Uterus (tissue), 4 donors: ENCODE results near the gene NFXL1. TPM values are rescaled to one million over a fixed set of nuclear protein-coding genes. Genes with fewer than 3 reads are reported as not detected.

Experiments used
- DNase-seq, 2 donors: peaks; one replicate each; pipeline ENCODE4 v3.0.0-alpha.2; 2019 to 2020
- H3K27ac ChIP-seq, 2 donors: fragments of 200-600 bp; sonication (generic); 1 replicate in 1 of 2; 2 replicates in 1 of 2; pipeline ENCODE4 v1.5.1; 2016 to 2018
- H3K27me3 ChIP-seq, 2 donors: fragments of 200-600 bp; sonication (generic); one replicate each; pipeline ENCODE4 v1.5.1; 2018 to 2019; ENCODE audit warnings: control low read depth in 1 of 2
- H3K36me3 ChIP-seq, 2 donors: fragments of 200-600 bp; sonication (generic); one replicate each; pipeline ENCODE4 v1.5.1; 2019; ENCODE audit warnings: control low read depth in 1 of 2
- H3K4me1 ChIP-seq, 2 donors: fragments of 200-600 bp; sonication (generic); one replicate each; pipeline ENCODE4 v1.5.1; 2018 to 2019; ENCODE audit warnings: control low read depth in 1 of 2
- H3K4me3 ChIP-seq, 2 donors: fragments of 200-600 bp; sonication (generic); 1 replicate in 1 of 2; 2 replicates in 1 of 2; pipeline ENCODE4 v1.5.1; 2018 to 2019; ENCODE audit warnings: mild to moderate bottlenecking in 1 of 2
- H3K9me3 ChIP-seq, 2 donors: fragments of 200-600 bp; sonication (generic); one replicate each; pipeline ENCODE4 v1.5.1; 2019; ENCODE audit warnings: control low read depth in 1 of 2
- CTCF ChIP-seq, 4 experiments: fragments of 200-600 bp in 2 of 4; fragments of 450-650 bp in 2 of 4; sonication (generic) in 2 of 4; IDR thresholded peaks; one replicate each; pipeline ENCODE4 v1.5.1; 2016 to 2019; ENCODE audit warnings: antibody characterized with exemption in 4 of 4, mild to moderate bottlenecking in 2 of 4, moderate library complexity in 1 of 4
- POLR2A ChIP-seq, 2 donors: fragments of 450-650 bp; IDR thresholded peaks; one replicate each; pipeline ENCODE4 v1.6.1; 2016; ENCODE audit warnings: antibody characterized with exemption in 2 of 2, mild to moderate bottlenecking in 1 of 2, moderate library complexity in 1 of 2
- intact Hi-C: fragments of 100-400 bp; cut with DNase I; formaldehyde crosslinking; loops from one replicate; pipeline ENCODE4 v1.15.1; 2023; ENCODE audit warnings: low total_unique reads
- total RNA-seq, 4 donors: library from RNA; depleted of rRNA in 3 of 4; stranded (reverse); fragments of >200 nt in 3 of 4; gene quantifications; one replicate each; pipeline versions ENCODE4 v1.1.0 to v1.2.4, GENCODE V29; 2014 to 2023
- donor health status: DM: yes; HTN: yes; CAD: no.

NFXL1 gene
- total RNA-seq, 4 donors from 2014 or later = 5.9 to 24.9 (median 19.6) TPM

GRCh38 chr4:47801481-47802002 is 112.8 kb downstream of the NFXL1 start:
- intact Hi-C loops = no loop called here
- H3K4me3 ChIP-seq = no peak overlapping the region
- H3K27ac ChIP-seq = no peak overlapping the region
- H3K36me3 ChIP-seq = no peaks in the 10 kb centered on the region
- H3K27me3 ChIP-seq = no peaks in the 10 kb centered on the region
- H3K4me1 ChIP-seq = no peaks in the 10 kb centered on the region
- TF ChIP-seq CTCF (IDR thresholded peaks at IDR 0.05) = no peak
- TF ChIP-seq POLR2A (IDR thresholded peaks at IDR 0.05) = no peak
- H3K9me3 ChIP-seq = no peaks in the 10 kb centered on the region
- no peak for DNase-seq

- Histone ChIP-seq H3K27me3 (no peaks in the 10 kb centered on the region), H3K9me3 (no peaks in the 10 kb centered on the region), H3K4me1 (no peaks in the 10 kb centered on the region), H3K27ac (no peak overlapping the region), H3K4me3 (no peak overlapping the region), H3K36me3 (no peaks in the 10 kb centered on the region)
- intact Hi-C loops = no loop called here
- DNase-seq = no peak
- no peak for TF ChIP-seq POLR2A (IDR thresholded peaks at IDR 0.05)
- no peak for TF ChIP-seq CTCF (IDR thresholded peaks at IDR 0.05)
These were observed 116.2 kb downstream of the NFXL1 start for GRCh38 chr4:47798165-47798564.

Other genes starting within 250 kb of the NFXL1 start
- gene CORIN, start 76.5 kb downstream of the NFXL1 start, total RNA-seq = 1 to 10 TPM; 4.8 to 8.5 (median 6.4) TPM
- 1 to 10 TPM in 1 of 4 donors, under 1 TPM in 2, not detected in 1; 0.27 to 4.1 (median 0.55) TPM for gene CNGA1, start 102.1 kb upstream of the NFXL1 start, total RNA-seq
- gene NIPAL1, start 102.2 kb upstream of the NFXL1 start, total RNA-seq = 1 to 10 TPM in 1 of 4 donors, under 1 TPM in 1, not detected in 2; 0.55 to 1.2 TPM
- gene TXK, start 219.7 kb upstream of the NFXL1 start, total RNA-seq = 1 to 10 TPM in 3 of 4 donors, not detected in 1; 1.3 to 6.4 (median 3.1) TPM